ENCODE data around the gene ACTN4. TPM values are rescaled to one million over a fixed set of nuclear protein-coding genes. Genes with fewer than 3 reads are reported as not detected.
A peak's percentile ranks its signal among the peaks of the same experiment; 100 is the strongest.

ACTN4 gene
- total and polyA plus RNA-seq, 10 of the 15 experiments (the other 5 are each of a cell fraction or from before 2014, with no cell fraction given), result 2.4 to 293 (median 72.5) TPM

DNA sequence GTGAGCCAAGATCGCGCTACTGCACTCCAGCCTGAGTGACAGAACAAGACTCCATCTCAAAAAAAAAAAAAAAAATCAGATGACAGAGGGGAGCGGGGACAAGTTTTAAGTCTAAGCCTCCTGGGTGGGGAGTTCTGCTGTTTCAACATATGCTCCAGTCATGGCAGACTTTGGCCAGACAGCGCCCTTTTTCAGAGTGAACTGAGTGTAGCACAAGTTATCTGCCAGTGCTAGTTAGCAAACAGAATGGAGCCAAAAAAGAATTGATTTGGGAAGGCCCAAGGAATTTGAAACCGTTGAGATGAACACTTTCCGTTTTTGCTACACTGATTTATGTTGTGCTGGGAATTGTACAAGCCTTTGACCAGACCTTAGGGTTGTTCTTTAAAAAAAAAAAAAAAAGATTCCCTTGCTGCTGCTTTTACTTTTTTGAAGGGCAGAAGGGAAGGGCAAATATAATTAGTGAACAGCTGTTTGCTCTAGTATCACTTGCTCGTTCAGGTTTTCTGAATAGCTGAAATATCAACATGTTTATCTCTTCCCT, 5.7 kb downstream of the ACTN4 start:
- no peak for DNase-seq (ENCODE audit: low read depth, low spot score)
- SMC1A ChIA-PET (ENCODE audit: uncharacterized antibody, unreplicated experiment), result interaction anchor here (0.6 to 1.4 kb wide), 4 partner anchors 33 to 594 kb away, joined by 3 to 5 read pairs (median 3); no protein-coding TSS in a partner anchor
- BruUV-seq (replicated peaks), result TSS peak; percentile 13
- WGBS (ENCODE audit: insufficient coverage, insufficient replicate concordance, low lambda C conversion rate, missing lambda C conversion rate), result 87% methylated on average over 7 of the region's 7 CpGs
- intact Hi-C loops (cut with micrococcal nuclease; ENCODE audit: unreplicated experiment) (no loop called here), in situ Hi-C loops (cut with MboI) (no loop called here)
- Histone ChIP-seq H2AFZ (ENCODE audit: control insufficient read depth, low read depth, low read length) (no peak overlapping the region), H3K9me3 (replicated peaks; ENCODE audit: control insufficient read depth, insufficient read depth, low read length) (no peaks in the 10 kb centered on the region), H3K4me3 (no peak overlapping the region), H3K4me2 (ENCODE audit: control insufficient read depth, insufficient read depth) (no peak overlapping the region), H3K27ac (ENCODE audit: control insufficient read depth, insufficient read depth) (no peak overlapping the region), H4K20me1 (ENCODE audit: control insufficient read depth, insufficient read depth) (no peaks in the 10 kb centered on the region; the same call in 1 of the 2 replicates), H3K36me3 (ENCODE audit: control insufficient read depth in 2 of 2, insufficient read depth in 2 of 2, low read length in 1 of 2) (peaks cover 0 to 5% of the 10 kb centered on the region in 2 experiments; a peak in 1 of 4 replicates), H3K27me3 (replicated peaks in 1 of 2; ENCODE audit: control insufficient read depth in 2 of 2, insufficient read depth in 2 of 2, low read length in 1 of 2) (no peaks in the 10 kb centered on the region), H3K79me2 (ENCODE audit: control insufficient read depth, insufficient read depth, low read length) (peaks cover 97% of the 10 kb centered on the region), H3K4me1 (ENCODE audit: control insufficient read depth, insufficient read depth, low read length) (peaks cover 42% of the 10 kb centered on the region), H3K9ac (ENCODE audit: control insufficient read depth, insufficient read depth, low read length) (no peak overlapping the region)
- TF ChIP-seq TARDBP (IDR thresholded peaks at IDR 0.05; ENCODE audit: borderline replicate concordance), result no peak
- TF ChIP-seq SP1 (IDR thresholded peaks at IDR 0.05; ENCODE audit: low read depth, low read length), result no peak
- TF ChIP-seq ASH2L (IDR thresholded peaks at IDR 0.05; ENCODE audit: borderline replicate concordance, low read depth), result no peak
- TF ChIP-seq MLLT1 (IDR thresholded peaks at IDR 0.05), result no peak
- TF ChIP-seq SIN3A (IDR thresholded peaks at IDR 0.05; ENCODE audit: low read depth, low read length), result no peak
- TF ChIP-seq MEF2B (IDR thresholded peaks at IDR 0.05; ENCODE audit: partially characterized antibody, poor library complexity, severe bottlenecking), result no peak
- POLR2A ChIA-PET, result interaction anchor here (0.6 to 1.3 kb wide), 5 partner anchors 14 to 608 kb away, joined by 4 to 6 read pairs (median 5); no protein-coding TSS in a partner anchor
- CTCF ChIA-PET, result interaction anchor here (0.6 to 1.6 kb wide), 3 partner anchors 16 to 197 kb away, joined by 3 to 7 read pairs (median 4); no protein-coding TSS in a partner anchor
- RAD21 ChIA-PET (ENCODE audit: unreplicated experiment), result no interaction called here
- ATAC-seq, result no peak
- no peak for FAIRE-seq

All from GM12878 (cell line).